HEK293 (cell line): Measurements from ENCODE around the gene NAA35.
A peak's percentile ranks its signal among the peaks of the same experiment; 100 is the strongest.
"Not testable (repeated sequence)": the region's sequence is repeated elsewhere in the genome, so short reads cannot be mapped to it uniquely, and the experiment has no call there.

Source experiments
- CTCF ChIA-PET: fragments of 350-600 bp; formaldehyde crosslinking; extraction: SDS; loops from one replicate; lab custom pipeline; 2021; ENCODE audit warnings: antibody characterized with exemption; lab: Yijun Ruan, JAX
- POLR2A ChIA-PET: fragments of 300-600 bp; formaldehyde crosslinking; extraction: SDS; loops from one replicate; lab custom pipeline; 2020; ENCODE audit warnings: antibody characterized with exemption, inconsistent platforms; lab: Yijun Ruan, JAX
- H3K27ac ChIP-seq: fragments of 200-500 bp; sonication (Bioruptor generic); 2 replicates; pipeline ENCODE4 v1.5.1; 2014; ENCODE audit warnings: low read depth, low read length, control low read depth, inconsistent platforms; ENCODE audit errors: extremely low read depth
- H3K36me3 ChIP-seq, 2 experiments: fragments of 200-500 bp in 1 of 2; sonication (Bioruptor generic) in 1 of 2; 1 replicate in 1 of 2; 2 replicates in 1 of 2; pipeline ENCODE4 v1.5.1; 2014 to 2017; ENCODE audit warnings: inconsistent platforms in 2 of 2, low read length in 2 of 2; ENCODE audit not compliant: control insufficient read depth in 2 of 2, insufficient read depth in 1 of 2
- H3K4me1 ChIP-seq: fragments of 200-500 bp; sonication (Bioruptor generic); 2 replicates; pipeline ENCODE4 v1.5.1; 2014; ENCODE audit warnings: mild to moderate bottlenecking, low read length, inconsistent platforms; ENCODE audit not compliant: control insufficient read depth, insufficient read depth
- H3K4me3 ChIP-seq: 2 replicates; pipeline ENCODE4 v1.5.1; 2011; ENCODE audit warnings: low read depth, mild to moderate bottlenecking, control low read depth, low read length, moderate library complexity
- H3K9me3 ChIP-seq: fragments of 200-500 bp; sonication (Bioruptor generic); 2 replicates; pipeline ENCODE4 v1.5.1; 2014; ENCODE audit warnings: low read depth, low read length, inconsistent platforms; ENCODE audit not compliant: control insufficient read depth, insufficient read depth
- BCL11A ChIP-seq: fragments of 450-650 bp; formaldehyde crosslinking; IDR thresholded peaks from 2 replicates; pipeline ENCODE4 v1.5.1; 2016; ENCODE audit warnings: low read depth, missing biosample characterization, missing genetic modification characterization
- HOXC10 ChIP-seq: sonication (generic); formaldehyde crosslinking; IDR thresholded peaks from 2 replicates; pipeline ENCODE4 v1.8.1; 2023; ENCODE audit warnings: mild to moderate bottlenecking, missing genetic modification reagents
- IKZF3 ChIP-seq: fragments of 450-650 bp; IDR thresholded peaks from 2 replicates; pipeline ENCODE4 v1.5.0; 2018; ENCODE audit warnings: missing biosample characterization, mild to moderate bottlenecking, missing genetic modification characterization, moderate library complexity
- KLF10 ChIP-seq: fragments of 450-650 bp; IDR thresholded peaks from 2 replicates; pipeline ENCODE4 v1.5.1; 2018; ENCODE audit warnings: missing biosample characterization, mild to moderate bottlenecking, missing genetic modification characterization
- KLF7 ChIP-seq: fragments of 450-650 bp; formaldehyde crosslinking; IDR thresholded peaks from 2 replicates; pipeline ENCODE4 v1.5.1; 2016; ENCODE audit warnings: missing biosample characterization, missing genetic modification characterization, borderline replicate concordance
- KLF8 ChIP-seq: fragments of 450-650 bp; formaldehyde crosslinking; IDR thresholded peaks from 2 replicates; pipeline ENCODE4 v1.5.1; 2016; ENCODE audit warnings: missing biosample characterization, missing genetic modification characterization
- REPIN1 ChIP-seq: fragments of 450-650 bp; formaldehyde crosslinking; IDR thresholded peaks from 2 replicates; pipeline ENCODE4 v1.5.1; 2017; ENCODE audit warnings: missing biosample characterization, missing genetic modification characterization, low read depth
- WT1 ChIP-seq: fragments of 450-650 bp; formaldehyde crosslinking; IDR thresholded peaks from 2 replicates; pipeline ENCODE4 v1.5.1; 2016; ENCODE audit warnings: missing biosample characterization, missing genetic modification characterization
- ZFP37 ChIP-seq: fragments of 450-650 bp; formaldehyde crosslinking; IDR thresholded peaks from 2 replicates; pipeline ENCODE4 v1.5.1; 2016; ENCODE audit warnings: missing biosample characterization, missing genetic modification characterization
- ZFP69B ChIP-seq: fragments of 450-650 bp; formaldehyde crosslinking; IDR thresholded peaks from 2 replicates; pipeline ENCODE4 v1.5.1; 2016; ENCODE audit warnings: missing biosample characterization, missing genetic modification characterization
- ZNF174 ChIP-seq: fragments of 450-650 bp; formaldehyde crosslinking; IDR thresholded peaks from 2 replicates; pipeline ENCODE4 v1.5.0; 2017; ENCODE audit warnings: missing biosample characterization, mild to moderate bottlenecking, missing genetic modification characterization
- ZNF214 ChIP-seq: fragments of 450-650 bp; formaldehyde crosslinking; IDR thresholded peaks from 2 replicates; pipeline ENCODE4 v1.5.1; 2017; ENCODE audit warnings: missing biosample characterization, mild to moderate bottlenecking, missing genetic modification characterization, borderline replicate concordance
- ZNF24 ChIP-seq: fragments of 450-650 bp; formaldehyde crosslinking; IDR thresholded peaks from 2 replicates; pipeline ENCODE4 v1.5.1; 2016; ENCODE audit warnings: missing biosample characterization, missing genetic modification characterization
- ZNF292 ChIP-seq: fragments of 450-650 bp; formaldehyde crosslinking; IDR thresholded peaks from 2 replicates; pipeline ENCODE4 v1.5.1; 2016; ENCODE audit warnings: low read depth, missing biosample characterization, missing genetic modification characterization, borderline replicate concordance
- ZNF549 ChIP-seq: fragments of 450-650 bp; IDR thresholded peaks from 2 replicates; pipeline ENCODE4 v1.5.1; 2018; ENCODE audit warnings: missing biosample characterization, missing genetic modification characterization, mild to moderate bottlenecking, inconsistent platforms, moderate library complexity
- ZNF701 ChIP-seq: fragments of 450-650 bp; formaldehyde crosslinking; IDR thresholded peaks from 2 replicates; pipeline ENCODE4 v1.5.1; 2016; ENCODE audit warnings: missing biosample characterization, missing genetic modification characterization
- ZNF76 ChIP-seq: fragments of 450-650 bp; formaldehyde crosslinking; IDR thresholded peaks from 2 replicates; pipeline ENCODE4; 2016; ENCODE audit warnings: low read depth, missing biosample characterization, missing genetic modification characterization, borderline replicate concordance
- ZNF791 ChIP-seq: fragments of 450-650 bp; formaldehyde crosslinking; IDR thresholded peaks from 2 replicates; pipeline ENCODE4 v1.5.1; 2016; ENCODE audit warnings: missing biosample characterization, missing genetic modification characterization
- TF ChIP-seq, protein P1 (sequence below): fragments of 450-650 bp; formaldehyde crosslinking; IDR thresholded peaks from 2 replicates; pipeline ENCODE4 v1.5.1; 2017; ENCODE audit warnings: missing biosample characterization, missing genetic modification characterization
- TF ChIP-seq, protein P2 (sequence below): fragments of 450-650 bp; formaldehyde crosslinking; IDR thresholded peaks from 2 replicates; pipeline ENCODE4 v1.5.1; 2016; ENCODE audit warnings: missing biosample characterization, missing genetic modification characterization
- TF ChIP-seq, protein P3 (sequence below): fragments of 450-650 bp; formaldehyde crosslinking; IDR thresholded peaks from 2 replicates; pipeline ENCODE4 v1.5.1; 2016; ENCODE audit warnings: missing biosample characterization, missing genetic modification characterization
- TF ChIP-seq, protein P4 (sequence below): fragments of 450-650 bp; formaldehyde crosslinking; IDR thresholded peaks from 2 replicates; pipeline ENCODE4 v1.5.1; 2017; ENCODE audit warnings: missing biosample characterization, missing genetic modification characterization

Gene NAA35

DNA sequence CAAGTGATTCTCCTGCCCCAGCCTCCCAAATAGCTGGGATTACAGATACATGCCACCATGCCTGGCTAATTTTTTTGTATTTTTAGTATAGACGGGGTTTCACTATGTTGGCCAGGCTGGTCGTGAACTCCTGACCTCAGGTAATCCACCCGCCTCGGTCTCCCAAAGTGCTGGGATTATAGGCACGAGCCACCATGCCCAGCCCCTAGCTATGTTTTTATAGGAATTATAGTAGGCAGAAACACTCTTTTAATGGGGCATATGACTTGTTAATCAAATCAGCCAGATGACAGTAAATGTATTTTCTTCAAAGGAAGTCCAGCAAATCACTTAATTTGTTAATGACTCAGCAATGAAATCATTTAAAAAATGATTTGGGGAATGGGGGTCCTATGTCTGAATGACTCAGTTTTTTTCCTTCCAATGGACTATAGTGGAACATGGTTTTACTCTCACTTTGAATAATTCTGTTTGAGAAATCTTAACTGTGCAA, 33.2 kb downstream of the NAA35 start:
- H3K27ac ChIP-seq, H3K9me3 ChIP-seq, POLR2A ChIA-PET, CTCF ChIA-PET: not testable (repeated sequence)
- TF ChIP-seq, protein P1, sequence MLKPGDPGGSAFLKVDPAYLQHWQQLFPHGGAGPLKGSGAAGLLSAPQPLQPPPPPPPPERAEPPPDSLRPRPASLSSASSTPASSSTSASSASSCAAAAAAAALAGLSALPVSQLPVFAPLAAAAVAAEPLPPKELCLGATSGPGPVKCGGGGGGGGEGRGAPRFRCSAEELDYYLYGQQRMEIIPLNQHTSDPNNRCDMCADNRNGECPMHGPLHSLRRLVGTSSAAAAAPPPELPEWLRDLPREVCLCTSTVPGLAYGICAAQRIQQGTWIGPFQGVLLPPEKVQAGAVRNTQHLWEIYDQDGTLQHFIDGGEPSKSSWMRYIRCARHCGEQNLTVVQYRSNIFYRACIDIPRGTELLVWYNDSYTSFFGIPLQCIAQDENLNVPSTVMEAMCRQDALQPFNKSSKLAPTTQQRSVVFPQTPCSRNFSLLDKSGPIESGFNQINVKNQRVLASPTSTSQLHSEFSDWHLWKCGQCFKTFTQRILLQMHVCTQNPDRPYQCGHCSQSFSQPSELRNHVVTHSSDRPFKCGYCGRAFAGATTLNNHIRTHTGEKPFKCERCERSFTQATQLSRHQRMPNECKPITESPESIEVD (tag by site-specific recombination) = peak; percentile 31; the same call in 1 of the 2 replicates
- TF ChIP-seq, all 188 proteins: peak for 1; not testable (repeated sequence) for 187
- not testable (repeated sequence) for H3K4me3 ChIP-seq, H3K4me1 ChIP-seq
- peaks cover 13 to 79% of the 10 kb centered on the region in 2 experiments for H3K36me3 ChIP-seq

DNA sequence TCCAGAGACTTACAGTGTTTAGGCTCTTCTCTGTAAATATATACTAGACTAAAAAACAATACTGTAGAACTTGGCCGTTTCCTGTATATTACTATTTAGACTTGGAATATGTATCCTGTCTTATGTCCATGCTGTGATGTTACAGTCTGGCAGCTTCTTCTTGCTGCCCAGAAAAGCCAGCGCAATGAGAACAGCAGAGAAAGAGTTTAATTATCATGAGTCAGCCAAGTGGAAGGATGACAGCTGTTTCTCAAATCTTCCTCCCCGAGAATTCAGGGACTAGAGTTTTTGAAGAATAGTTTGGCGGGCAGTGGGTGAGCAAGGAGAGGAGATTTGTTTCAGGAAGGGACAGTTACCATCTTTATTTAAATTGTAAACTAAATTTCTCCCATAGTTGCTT, 37.5 kb downstream of the NAA35 start:
- CTCF ChIA-PET = no interaction called here
- H3K9me3 ChIP-seq = no peaks in the 10 kb centered on the region
- H3K27ac ChIP-seq = no peak overlapping the region
- TF ChIP-seq WT1 (tag by site-specific recombination) (no peak), ZNF292 (tag by site-specific recombination) (no peak), IKZF3 (no peak), REPIN1 (tag by site-specific recombination) (no peak), ZNF701 (tag by site-specific recombination) (no peak), ZNF24 (no peak), ZNF214 (tag by site-specific recombination) (no peak)
- no peaks in the 10 kb centered on the region for H3K4me1 ChIP-seq
- POLR2A ChIA-PET = no interaction called here
- H3K36me3 ChIP-seq = peaks cover 4 to 82% of the 10 kb centered on the region in 2 experiments
- no peak overlapping the region for H3K4me3 ChIP-seq

GRCh38 chr9:85981369-85981768, 40.4 kb downstream of the NAA35 start:
- TF ChIP-seq ZFP69B (tag by site-specific recombination) (no peak), KLF10 (tag by site-specific recombination) (no peak), HOXC10 (no peak), ZNF174 (tag by site-specific recombination) (no peak), ZNF76 (no peak)
- TF ChIP-seq, protein P2, sequence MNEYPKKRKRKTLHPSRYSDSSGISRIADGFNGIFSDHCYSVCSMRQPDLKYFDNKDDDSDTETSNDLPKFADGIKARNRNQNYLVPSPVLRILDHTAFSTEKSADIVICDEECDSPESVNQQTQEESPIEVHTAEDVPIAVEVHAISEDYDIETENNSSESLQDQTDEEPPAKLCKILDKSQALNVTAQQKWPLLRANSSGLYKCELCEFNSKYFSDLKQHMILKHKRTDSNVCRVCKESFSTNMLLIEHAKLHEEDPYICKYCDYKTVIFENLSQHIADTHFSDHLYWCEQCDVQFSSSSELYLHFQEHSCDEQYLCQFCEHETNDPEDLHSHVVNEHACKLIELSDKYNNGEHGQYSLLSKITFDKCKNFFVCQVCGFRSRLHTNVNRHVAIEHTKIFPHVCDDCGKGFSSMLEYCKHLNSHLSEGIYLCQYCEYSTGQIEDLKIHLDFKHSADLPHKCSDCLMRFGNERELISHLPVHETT (tag by site-specific recombination) = no peak
- Histone ChIP-seq H3K36me3 (peaks cover 0 to 79% of the 10 kb centered on the region in 2 experiments), H3K9me3 (no peaks in the 10 kb centered on the region), H3K27ac (no peak overlapping the region), H3K4me1 (no peaks in the 10 kb centered on the region), H3K4me3 (no peak overlapping the region)
- ChIA-PET CTCF (no interaction called here), POLR2A (no interaction called here)

GRCh38 chr9:85984457-85984856, 43.5 kb downstream of the NAA35 start:
- peaks cover 0 to 51% of the 10 kb centered on the region in 2 experiments for H3K36me3 ChIP-seq
- no peak overlapping the region for H3K27ac ChIP-seq
- H3K9me3 ChIP-seq = no peaks in the 10 kb centered on the region
- CTCF ChIA-PET = no interaction called here
- POLR2A ChIA-PET = no interaction called here
- H3K4me3 ChIP-seq = no peak overlapping the region
- H3K4me1 ChIP-seq = no peaks in the 10 kb centered on the region
- TF ChIP-seq ZFP37 (tag by site-specific recombination) (no peak), ZNF549 (no peak), KLF7 (tag by site-specific recombination) (no peak), ZNF791 (tag by site-specific recombination) (no peak), KLF8 (tag by site-specific recombination) (no peak), BCL11A (tag by site-specific recombination) (no peak)
- TF ChIP-seq, protein P3, sequence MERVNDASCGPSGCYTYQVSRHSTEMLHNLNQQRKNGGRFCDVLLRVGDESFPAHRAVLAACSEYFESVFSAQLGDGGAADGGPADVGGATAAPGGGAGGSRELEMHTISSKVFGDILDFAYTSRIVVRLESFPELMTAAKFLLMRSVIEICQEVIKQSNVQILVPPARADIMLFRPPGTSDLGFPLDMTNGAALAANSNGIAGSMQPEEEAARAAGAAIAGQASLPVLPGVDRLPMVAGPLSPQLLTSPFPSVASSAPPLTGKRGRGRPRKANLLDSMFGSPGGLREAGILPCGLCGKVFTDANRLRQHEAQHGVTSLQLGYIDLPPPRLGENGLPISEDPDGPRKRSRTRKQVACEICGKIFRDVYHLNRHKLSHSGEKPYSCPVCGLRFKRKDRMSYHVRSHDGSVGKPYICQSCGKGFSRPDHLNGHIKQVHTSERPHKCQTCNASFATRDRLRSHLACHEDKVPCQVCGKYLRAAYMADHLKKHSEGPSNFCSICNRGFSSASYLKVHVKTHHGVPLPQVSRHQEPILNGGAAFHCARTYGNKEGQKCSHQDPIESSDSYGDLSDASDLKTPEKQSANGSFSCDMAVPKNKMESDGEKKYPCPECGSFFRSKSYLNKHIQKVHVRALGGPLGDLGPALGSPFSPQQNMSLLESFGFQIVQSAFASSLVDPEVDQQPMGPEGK (tag by site-specific recombination) = no peak
- TF ChIP-seq, protein P4, sequence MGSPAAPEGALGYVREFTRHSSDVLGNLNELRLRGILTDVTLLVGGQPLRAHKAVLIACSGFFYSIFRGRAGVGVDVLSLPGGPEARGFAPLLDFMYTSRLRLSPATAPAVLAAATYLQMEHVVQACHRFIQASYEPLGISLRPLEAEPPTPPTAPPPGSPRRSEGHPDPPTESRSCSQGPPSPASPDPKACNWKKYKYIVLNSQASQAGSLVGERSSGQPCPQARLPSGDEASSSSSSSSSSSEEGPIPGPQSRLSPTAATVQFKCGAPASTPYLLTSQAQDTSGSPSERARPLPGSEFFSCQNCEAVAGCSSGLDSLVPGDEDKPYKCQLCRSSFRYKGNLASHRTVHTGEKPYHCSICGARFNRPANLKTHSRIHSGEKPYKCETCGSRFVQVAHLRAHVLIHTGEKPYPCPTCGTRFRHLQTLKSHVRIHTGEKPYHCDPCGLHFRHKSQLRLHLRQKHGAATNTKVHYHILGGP (tag by site-specific recombination) = no peak
